AG04450 (cell line): Measurements from ENCODE around the gene SPATA32. TPM values are rescaled to one million over a fixed set of nuclear protein-coding genes. Genes with fewer than 3 reads are reported as not detected.

Experiments used
- CTCF ChIA-PET: fragments of 300-600, 350-600 bp; formaldehyde crosslinking; extraction: SDS; loops from one replicate; lab custom pipeline; 2022; ENCODE audit warnings: antibody characterized with exemption, inconsistent platforms; lab: Charles Lee
- POLR2A ChIA-PET: fragments of 350-600 bp; formaldehyde crosslinking; extraction: SDS; loops from one replicate; lab custom pipeline; 2021; ENCODE audit warnings: antibody characterized with exemption, inconsistent platforms; lab: Yijun Ruan, JAX
- DNase-seq: peaks from one replicate; pipeline ENCODE4 v3.0.0-alpha.2; 2011; ENCODE audit warnings: low read depth, low spot score
- H3K27ac ChIP-seq: one replicate; pipeline ENCODE4 v1.5.1; 2012; ENCODE audit warnings: low read depth, low read length, control low read depth
- H3K27me3 ChIP-seq: one replicate; pipeline ENCODE4 v1.6.0; 2012; ENCODE audit warnings: low read length; ENCODE audit not compliant: control insufficient read depth, insufficient read depth
- H3K4me3 ChIP-seq: 2 replicates; pipeline ENCODE4 v1.5.1; 2011; ENCODE audit warnings: mild to moderate bottlenecking, low read depth, low read length, control low read depth
- H3K9me3 ChIP-seq: 2 replicates; pipeline ENCODE4 v1.5.1; 2012; ENCODE audit warnings: low read length; ENCODE audit not compliant: control insufficient read depth, insufficient read depth
- polyA plus RNA-seq: library from polyadenylated mRNA; depleted of rRNA; stranded (reverse); fragments of >200 nt; gene quantifications from 2 replicates; pipeline ENCODE4 v1.2.3, GENCODE V29; 2011
- TF ChIP-seq, protein P1 (sequence below): IDR thresholded peaks from 2 replicates; pipeline ENCODE4 v1.5.1; 2011; ENCODE audit warnings: low read depth, low read length, control low read depth, inconsistent platforms

Gene SPATA32
- polyA plus RNA-seq, 1 experiment, result not detected

DNA sequence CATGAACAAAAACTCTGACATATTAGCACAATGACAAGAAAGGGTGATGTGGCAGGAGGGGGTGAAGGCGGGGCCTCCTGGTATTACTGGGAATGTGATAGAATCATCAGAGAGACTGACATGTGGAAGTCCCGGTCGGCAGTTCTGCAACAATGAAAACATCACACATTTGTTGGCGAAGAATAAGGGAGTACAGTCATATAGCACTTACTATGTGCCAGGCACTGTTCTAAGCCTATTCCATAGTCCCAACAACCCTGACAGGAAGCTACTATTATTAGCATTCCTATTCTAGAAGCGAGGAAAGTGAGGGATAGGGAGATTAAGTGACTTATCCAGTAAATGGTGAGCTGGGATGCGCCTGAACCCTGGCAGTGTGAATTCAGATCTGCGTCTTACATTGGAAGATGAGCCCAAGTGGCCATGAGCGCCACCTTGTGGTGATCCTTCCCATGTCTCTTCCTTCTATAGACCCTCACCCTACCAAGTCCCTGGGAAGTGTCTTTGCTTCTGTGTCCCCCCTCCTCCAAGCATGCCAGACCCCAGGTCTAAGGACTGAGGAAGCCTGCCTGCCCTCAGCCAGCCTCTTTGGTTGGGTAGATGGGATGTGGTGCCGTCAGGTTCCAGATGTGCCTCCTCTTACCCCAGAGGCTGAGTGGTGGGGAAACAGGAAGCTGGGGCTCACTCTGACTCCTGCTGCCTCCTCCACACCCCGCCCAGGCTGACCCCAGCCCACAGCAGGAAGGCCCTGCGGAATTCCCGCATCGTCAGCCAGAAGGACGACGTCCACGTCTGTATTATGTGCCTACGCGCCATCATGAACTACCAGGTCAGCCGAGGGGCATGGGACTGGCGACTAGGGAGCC, 26.2 kb downstream of the SPATA32 start:
- peaks cover 10% of the 10 kb centered on the region for H3K27me3 ChIP-seq
- H3K27ac ChIP-seq, result no peak overlapping the region
- ChIA-PET POLR2A (interaction anchor here (1.0 kb wide), 1 partner anchor 87 kb away, joined by 6 read pairs; the partner anchor contains the start of gene HEXIM1), CTCF (interaction anchor here (0.7 to 3.0 kb wide), 22 partner anchors 8 to 162 kb away, joined by 3 to 48 read pairs (median 4); partner anchors contain the start of gene ACBD4)
- H3K4me3 ChIP-seq, result no peak overlapping the region
- TF ChIP-seq, protein P1, sequence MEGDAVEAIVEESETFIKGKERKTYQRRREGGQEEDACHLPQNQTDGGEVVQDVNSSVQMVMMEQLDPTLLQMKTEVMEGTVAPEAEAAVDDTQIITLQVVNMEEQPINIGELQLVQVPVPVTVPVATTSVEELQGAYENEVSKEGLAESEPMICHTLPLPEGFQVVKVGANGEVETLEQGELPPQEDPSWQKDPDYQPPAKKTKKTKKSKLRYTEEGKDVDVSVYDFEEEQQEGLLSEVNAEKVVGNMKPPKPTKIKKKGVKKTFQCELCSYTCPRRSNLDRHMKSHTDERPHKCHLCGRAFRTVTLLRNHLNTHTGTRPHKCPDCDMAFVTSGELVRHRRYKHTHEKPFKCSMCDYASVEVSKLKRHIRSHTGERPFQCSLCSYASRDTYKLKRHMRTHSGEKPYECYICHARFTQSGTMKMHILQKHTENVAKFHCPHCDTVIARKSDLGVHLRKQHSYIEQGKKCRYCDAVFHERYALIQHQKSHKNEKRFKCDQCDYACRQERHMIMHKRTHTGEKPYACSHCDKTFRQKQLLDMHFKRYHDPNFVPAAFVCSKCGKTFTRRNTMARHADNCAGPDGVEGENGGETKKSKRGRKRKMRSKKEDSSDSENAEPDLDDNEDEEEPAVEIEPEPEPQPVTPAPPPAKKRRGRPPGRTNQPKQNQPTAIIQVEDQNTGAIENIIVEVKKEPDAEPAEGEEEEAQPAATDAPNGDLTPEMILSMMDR, result peak; percentile 81
- H3K9me3 ChIP-seq, result no peaks in the 10 kb centered on the region; the same call in 1 of the 2 replicates
- peak; percentile 49 for DNase-seq

DNA sequence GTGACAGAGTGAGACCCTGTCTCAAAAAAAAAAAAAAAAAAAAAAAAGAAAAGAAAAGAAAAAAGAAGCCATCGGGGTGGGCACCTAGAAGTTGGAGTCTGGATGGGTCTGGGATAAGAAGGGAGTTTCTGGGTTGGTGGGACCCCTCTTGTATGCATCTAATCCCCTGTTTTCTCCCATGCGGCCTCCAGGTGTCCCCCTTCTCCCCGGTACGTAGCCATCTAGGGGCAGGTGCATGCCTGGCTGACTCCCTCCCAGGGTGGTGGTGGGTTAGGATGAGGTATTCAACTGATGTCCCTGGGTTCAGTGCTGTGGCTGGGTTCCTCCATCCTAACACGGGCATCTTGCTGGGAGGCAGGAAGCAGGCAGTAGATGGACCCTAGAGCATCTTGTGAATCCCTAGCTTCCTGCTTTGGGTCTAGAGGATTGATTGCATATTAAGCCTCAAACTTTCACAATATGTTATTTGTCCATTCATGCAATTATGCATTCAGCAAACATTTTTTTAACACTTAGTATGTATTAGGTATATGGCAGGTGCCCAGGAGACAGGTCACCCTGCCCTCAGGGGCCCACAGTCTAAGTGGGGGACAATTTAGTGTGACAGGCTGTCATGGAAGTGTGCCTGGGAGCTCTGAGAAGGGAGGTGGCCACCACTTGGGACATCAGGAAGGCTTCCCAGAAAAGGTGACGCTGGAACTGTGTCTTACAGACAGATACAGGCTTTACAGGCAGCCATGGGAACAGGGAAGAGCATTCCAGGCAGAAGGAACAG, 27.1 kb downstream of the SPATA32 start:
- DNase-seq, result no peak
- H3K27ac ChIP-seq, result no peak overlapping the region
- no peaks in the 10 kb centered on the region; the same call in 1 of the 2 replicates for H3K9me3 ChIP-seq
- TF ChIP-seq, protein P1, result peak; percentile 35
- POLR2A ChIA-PET, result interaction anchor here (1.0 kb wide), 1 partner anchor 86 kb away, joined by 6 read pairs; the partner anchor contains the start of gene HEXIM1
- CTCF ChIA-PET, result interaction anchor here (0.7 to 3.0 kb wide), 11 partner anchors 7 to 163 kb away, joined by 3 to 48 read pairs (median 5); partner anchors contain the start of gene ACBD4
- no peak overlapping the region for H3K4me3 ChIP-seq
- peaks cover 6% of the 10 kb centered on the region for H3K27me3 ChIP-seq

DNA sequence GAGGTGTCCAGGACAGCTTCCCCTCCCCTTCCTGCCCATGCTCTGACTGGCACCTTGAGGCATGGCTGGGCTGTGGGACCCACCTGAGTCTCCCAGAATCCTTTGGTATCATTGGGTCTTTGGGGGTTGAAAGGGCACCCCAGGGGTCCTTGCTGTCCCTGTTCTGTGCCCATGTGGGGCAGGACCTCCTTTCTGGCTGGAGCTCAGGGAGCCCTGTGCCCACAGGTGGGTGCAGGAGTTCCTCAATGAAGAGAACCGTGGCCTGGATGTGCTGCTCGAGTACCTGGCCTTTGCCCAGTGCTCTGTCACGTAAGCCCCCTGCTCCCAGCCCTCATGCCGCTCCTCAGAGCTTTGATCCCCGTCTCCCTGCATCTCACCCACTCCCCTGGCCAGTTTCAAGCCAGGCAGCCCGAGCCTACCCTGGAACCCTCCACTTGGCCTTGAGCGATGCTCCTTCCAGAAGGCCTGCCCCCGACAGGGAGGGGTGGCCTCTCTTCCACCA, 28.4 kb downstream of the SPATA32 start:
- TF ChIP-seq, protein P1, result no peak
- ChIA-PET CTCF (interaction anchor here (1.2 to 4.4 kb wide), 4 partner anchors 14 to 98 kb away, joined by 4 to 31 read pairs (median 4); partner anchors contain the start of gene ACBD4), POLR2A (no interaction called here)
- no peaks in the 10 kb centered on the region; the same call in 1 of the 2 replicates for H3K9me3 ChIP-seq
- H3K27ac ChIP-seq, result no peak overlapping the region
- no peak overlapping the region for H3K4me3 ChIP-seq
- no peak for DNase-seq
- peaks cover 6% of the 10 kb centered on the region for H3K27me3 ChIP-seq

DNA sequence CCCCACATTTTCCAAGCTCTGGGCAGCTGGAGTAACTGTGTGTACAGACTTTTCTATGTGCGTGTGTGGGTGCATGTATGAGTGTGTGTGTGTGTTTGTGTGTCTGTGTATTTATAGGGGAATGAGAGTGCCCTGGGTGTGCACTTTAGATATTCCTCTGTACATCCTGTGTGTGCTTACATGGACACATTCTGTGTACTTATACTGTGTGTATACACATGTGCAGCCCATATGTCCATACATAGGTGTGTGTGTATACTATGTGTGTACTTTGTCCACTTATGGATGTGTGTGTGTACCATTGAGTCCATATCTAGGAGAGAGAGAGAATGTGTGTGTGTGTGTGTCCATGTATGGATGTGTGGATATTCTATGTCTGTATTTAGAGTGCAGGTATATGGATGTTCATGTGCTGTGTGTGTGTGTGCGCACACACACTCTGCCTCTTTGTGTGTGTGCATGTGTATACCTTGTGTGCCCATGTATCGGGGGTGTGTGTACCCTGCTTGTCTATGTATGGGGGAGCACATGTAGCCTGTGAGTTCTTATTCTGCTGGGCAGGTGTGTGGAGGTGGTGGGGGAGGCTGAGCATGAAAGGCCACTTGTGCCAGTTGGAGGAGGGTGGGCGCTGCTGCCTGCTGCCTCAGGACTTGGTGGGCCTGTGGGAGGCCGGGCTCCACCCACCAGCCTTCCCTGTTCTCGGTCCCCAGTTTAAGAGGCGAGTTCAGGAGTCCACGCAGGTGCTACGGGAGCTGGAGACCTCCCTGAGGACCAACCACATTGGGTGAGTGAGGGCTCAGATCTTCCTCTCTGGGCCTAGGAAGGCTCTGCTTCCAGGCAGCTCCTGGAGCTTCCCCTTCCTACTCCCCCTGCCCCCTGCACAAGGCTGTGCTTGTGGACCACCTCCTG, 29.1 kb downstream of the SPATA32 start:
- CTCF ChIA-PET, result interaction anchor here (0.6 to 4.4 kb wide), 6 partner anchors 14 to 98 kb away, joined by 3 to 31 read pairs (median 4); partner anchors contain the start of gene ACBD4

More for the DNA sequence above, 29.1 kb downstream of the SPATA32 start:
- no peaks in the 10 kb centered on the region for H3K9me3 ChIP-seq
- TF ChIP-seq, protein P1, result no peak
- POLR2A ChIA-PET, result interaction anchor here (0.6 kb wide), 1 partner anchor 20 kb away, joined by 8 read pairs; no protein-coding TSS in a partner anchor
- no peak for DNase-seq
- H3K27me3 ChIP-seq, result peaks cover 6% of the 10 kb centered on the region
- no peak overlapping the region for H3K27ac ChIP-seq
- H3K4me3 ChIP-seq, result no peak overlapping the region
